Right renal pelvis (tissue), 4 donors: ENCODE results near the gene TP73. TPM values are rescaled to one million over a fixed set of nuclear protein-coding genes. Genes with fewer than 3 reads are reported as not detected.

ENCODE experiments used
- DNase-seq, 4 donors: peaks; one replicate each; pipeline ENCODE4 v3.0.0-alpha.2; 2013; ENCODE audit warnings: low read depth in 4 of 4, low spot score in 3 of 4, missing footprints in 1 of 4
- polyA plus RNA-seq, 4 donors: library from polyadenylated mRNA; unstranded; fragments of 120-200 nt; gene quantifications; one replicate each; pipeline ENCODE4 v1.2.1, GENCODE V29; 2013; ENCODE audit not compliant: insufficient read length in 4 of 4

TP73 gene
- polyA plus RNA-seq, 4 donors, result 0.55 to 0.70 (median 0.62) TPM

- no peak for DNase-seq
These were observed 29.8 kb downstream of the TP73 start for GRCh38 chr1:3681898-3682806.

GRCh38 chr1:3683197-3683596, 30.9 kb downstream of the TP73 start:
- DNase-seq, result no peak

GRCh38 chr1:3683992-3684391, 31.7 kb downstream of the TP73 start:
- no peak for DNase-seq

- DNase-seq, result no peak
These were observed 32.9 kb downstream of the TP73 start for GRCh38 chr1:3685222-3685621.

GRCh38 chr1:3685906-3686305, 33.6 kb downstream of the TP73 start:
- DNase-seq, result no peak

GRCh38 chr1:3687504-3687903, 35.2 kb downstream of the TP73 start:
- no peak for DNase-seq

- DNase-seq, result no peak
These were observed 36.2 kb downstream of the TP73 start for GRCh38 chr1:3688356-3689137.

- no peak for DNase-seq
These were observed 36.9 kb downstream of the TP73 start for GRCh38 chr1:3689138-3689750.

GRCh38 chr1:3690282-3691065, 38.2 kb downstream of the TP73 start:
- DNase-seq, result no peak

GRCh38 chr1:3691421-3692204, 39.3 kb downstream of the TP73 start:
- no peak for DNase-seq

- no peak for DNase-seq
These were observed 40.3 kb downstream of the TP73 start for GRCh38 chr1:3692598-3692997.

- DNase-seq, result no peak
These were observed 41.0 kb downstream of the TP73 start for GRCh38 chr1:3693321-3693720.

- DNase-seq, result no peak
These were observed 43.3 kb downstream of the TP73 start for GRCh38 chr1:3695326-3696217.

GRCh38 chr1:3696689-3697088, 44.4 kb downstream of the TP73 start:
- DNase-seq, result no peak

- no peak for DNase-seq
These were observed 44.8 kb downstream of the TP73 start for GRCh38 chr1:3697104-3697503.

- DNase-seq, result no peak
These were observed 45.5 kb downstream of the TP73 start for GRCh38 chr1:3697810-3698209.

- DNase-seq, result no peak
These were observed 46.5 kb downstream of the TP73 start for GRCh38 chr1:3698660-3699408.

GRCh38 chr1:3699596-3699995, 47.3 kb downstream of the TP73 start:
- no peak for DNase-seq
